Neural cell (in vitro differentiated cells): Measurements from ENCODE around the gene GFRA4. TPM values are rescaled to one million over a fixed set of nuclear protein-coding genes. Genes with fewer than 3 reads are reported as not detected.

ENCODE experiments used
- H2AFZ ChIP-seq: fragments of 200-600, 300-800 bp; sonication (generic), shearing (Covaris generic); 2 replicates; pipeline ENCODE4 v1.6.0; 2014; ENCODE audit warnings: low read depth, mild to moderate bottlenecking, antibody characterized with exemption, low read length, moderate library complexity
- H3F3A ChIP-seq: fragments of 200-600 bp; shearing (Covaris generic); 2 replicates; pipeline ENCODE4 v1.6.1; 2016; ENCODE audit warnings: mild to moderate bottlenecking, moderate library complexity, mixed read lengths, antibody characterized with exemption, low read length; ENCODE audit not compliant: insufficient read depth, poor library complexity, severe bottlenecking
- H3K27ac ChIP-seq: fragments of 200-600, 300-800 bp; sonication (generic), shearing (Covaris generic); 2 replicates; pipeline ENCODE4 v1.5.1; 2014; ENCODE audit warnings: mild to moderate bottlenecking, low read length, moderate library complexity
- H3K27me3 ChIP-seq: fragments of 300-800, 200-600 bp; sonication (generic), shearing (Covaris generic); 2 replicates; pipeline ENCODE4 v1.6.0; 2014; ENCODE audit warnings: mild to moderate bottlenecking, low read depth, low read length, moderate library complexity; ENCODE audit not compliant: insufficient read depth
- H3K36me3 ChIP-seq: fragments of 300-800, 200-600 bp; sonication (generic), shearing (Covaris generic); 2 replicates; pipeline ENCODE4 v1.5.1; 2014; ENCODE audit warnings: mild to moderate bottlenecking, antibody characterized with exemption, low read length, moderate library complexity; ENCODE audit not compliant: insufficient read depth
- H3K4me2 ChIP-seq: fragments of 300-800, 200-600 bp; sonication (generic), shearing (Covaris generic); 2 replicates; pipeline ENCODE4 v1.6.0; 2014; ENCODE audit warnings: mild to moderate bottlenecking, low read length
- H3K4me3 ChIP-seq: fragments of 300-800, 200-600 bp; sonication (generic), shearing (Covaris generic); 2 replicates; pipeline ENCODE4 v1.5.1; 2014; ENCODE audit warnings: mild to moderate bottlenecking, low read length, moderate library complexity
- H3K79me2 ChIP-seq: fragments of 200-600 bp; shearing (Covaris generic); replicated peaks from 2 replicates; pipeline ENCODE4 v1.6.0; 2014; ENCODE audit warnings: mild to moderate bottlenecking, low read length, moderate library complexity; ENCODE audit not compliant: insufficient read depth
- H3K9ac ChIP-seq: fragments of 300-800, 200-600 bp; sonication (generic), shearing (Covaris generic); 2 replicates; pipeline ENCODE4 v1.6.1; 2016; ENCODE audit warnings: mild to moderate bottlenecking, low read length, mixed read lengths
- H3K9me2 ChIP-seq: fragments of 200-600 bp; shearing (Covaris generic); 2 replicates; pipeline ENCODE4 v1.6.1; 2016; ENCODE audit warnings: mild to moderate bottlenecking, low read length, mixed read lengths; ENCODE audit not compliant: insufficient read depth
- H3K9me3 ChIP-seq: fragments of 200-600, 300-800 bp; sonication (generic), shearing (Covaris generic); 2 replicates; pipeline ENCODE4 v1.6.1; 2016; ENCODE audit warnings: mild to moderate bottlenecking, mixed run types, low read length, moderate library complexity, mixed read lengths
- H4K20me1 ChIP-seq: fragments of 200-600 bp; shearing (Covaris generic); 2 replicates; pipeline ENCODE4 v1.6.1; 2016; ENCODE audit warnings: mild to moderate bottlenecking, mixed run types; ENCODE audit not compliant: insufficient read depth
- EP300 ChIP-seq: fragments of 450-650 bp; conservative IDR thresholded peaks from 2 replicates; pipeline ENCODE4 v1.6.1; 2014; ENCODE audit warnings: antibody characterized with exemption, mild to moderate bottlenecking, moderate library complexity; ENCODE audit not compliant: poor library complexity, severe bottlenecking
- EZH2 ChIP-seq: fragments of 200-600, 300-800 bp; shearing (Covaris generic), sonication (generic); IDR thresholded peaks from 2 replicates; pipeline ENCODE4 v1.6.1; 2014; ENCODE audit warnings: antibody characterized with exemption, low read length, borderline replicate concordance, mild to moderate bottlenecking; ENCODE audit not compliant: insufficient read depth, poor library complexity, severe bottlenecking
- MXI1 ChIP-seq: fragments of 450-650 bp; conservative IDR thresholded peaks from 2 replicates; pipeline ENCODE4 v1.6.1; 2014; ENCODE audit warnings: antibody characterized with exemption, mild to moderate bottlenecking; ENCODE audit not compliant: poor library complexity, severe bottlenecking
- POLR2AphosphoS5 ChIP-seq: IDR thresholded peaks from 2 replicates; pipeline ENCODE4 v1.6.1; 2012
- RAD21 ChIP-seq: fragments of 450-650 bp; conservative IDR thresholded peaks from 2 replicates; pipeline ENCODE4 v1.6.1; 2014; ENCODE audit warnings: antibody characterized with exemption, mild to moderate bottlenecking, moderate library complexity
- SMC3 ChIP-seq: fragments of 450-650 bp; conservative IDR thresholded peaks from 2 replicates; pipeline ENCODE4 v1.6.1; 2014; ENCODE audit warnings: antibody characterized with exemption, mild to moderate bottlenecking, moderate library complexity; ENCODE audit not compliant: poor library complexity
- TAF1 ChIP-seq: IDR thresholded peaks from 2 replicates; pipeline ENCODE4 v1.6.1; 2012; ENCODE audit warnings: low read depth
- polyA plus RNA-seq: library from polyadenylated mRNA; depleted of rRNA; stranded (reverse); fragments of >200 nt; gene quantifications from 2 replicates; pipeline ENCODE4 v1.2.3, GENCODE V29; 2014
- TF ChIP-seq, protein P1 (sequence below): fragments of 450-650 bp; IDR thresholded peaks from 2 replicates; pipeline ENCODE4 v1.5.1; 2014; ENCODE audit warnings: antibody characterized with exemption, mild to moderate bottlenecking, moderate library complexity; ENCODE audit not compliant: poor library complexity, severe bottlenecking
- TF ChIP-seq, protein P2 (sequence below): IDR thresholded peaks from 2 replicates; pipeline ENCODE4 v1.6.1; 2012; ENCODE audit warnings: borderline replicate concordance

GFRA4 gene
- polyA plus RNA-seq, 1 donor from 2014 or later: not detected

DNA sequence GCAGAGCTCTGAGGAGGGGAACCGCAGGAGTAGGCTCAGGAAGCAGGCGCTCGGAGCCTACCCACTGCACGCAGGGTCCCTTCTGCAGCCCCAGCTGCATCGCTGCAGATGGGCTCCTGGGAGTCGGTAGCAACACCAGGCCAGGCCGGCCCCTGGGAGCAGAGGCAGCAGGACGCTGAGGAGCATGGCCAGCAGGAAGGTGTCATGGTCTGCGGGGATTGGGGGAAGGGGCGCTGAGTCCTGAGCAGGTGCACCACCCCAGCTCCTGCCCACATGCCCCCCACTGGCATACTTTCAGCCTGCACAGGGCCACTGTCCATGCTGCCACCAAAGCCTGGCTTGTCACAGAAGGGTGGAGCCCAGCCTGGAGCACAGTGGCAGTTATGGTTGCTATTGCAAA, 7.7 kb upstream of the GFRA4 start:
- Histone ChIP-seq H3F3A (no peaks in the 10 kb centered on the region), H3K9me2 (no peaks in the 10 kb centered on the region), H3K36me3 (no peaks in the 10 kb centered on the region), H3K79me2 (no peaks in the 10 kb centered on the region), H3K9ac (no peak overlapping the region), H3K9me3 (no peaks in the 10 kb centered on the region), H4K20me1 (no peaks in the 10 kb centered on the region), H3K27me3 (peaks cover 36% of the 10 kb centered on the region), H3K27ac (no peak overlapping the region), H3K4me2 (no peak overlapping the region), H3K4me3 (no peak overlapping the region), H2AFZ (no peak overlapping the region)
- TF ChIP-seq TAF1 (no peak), POLR2AphosphoS5 (no peak), EZH2 (no peak), SMC3 (no peak), EP300 (no peak), MXI1 (no peak), RAD21 (no peak)
- TF ChIP-seq, protein P1, sequence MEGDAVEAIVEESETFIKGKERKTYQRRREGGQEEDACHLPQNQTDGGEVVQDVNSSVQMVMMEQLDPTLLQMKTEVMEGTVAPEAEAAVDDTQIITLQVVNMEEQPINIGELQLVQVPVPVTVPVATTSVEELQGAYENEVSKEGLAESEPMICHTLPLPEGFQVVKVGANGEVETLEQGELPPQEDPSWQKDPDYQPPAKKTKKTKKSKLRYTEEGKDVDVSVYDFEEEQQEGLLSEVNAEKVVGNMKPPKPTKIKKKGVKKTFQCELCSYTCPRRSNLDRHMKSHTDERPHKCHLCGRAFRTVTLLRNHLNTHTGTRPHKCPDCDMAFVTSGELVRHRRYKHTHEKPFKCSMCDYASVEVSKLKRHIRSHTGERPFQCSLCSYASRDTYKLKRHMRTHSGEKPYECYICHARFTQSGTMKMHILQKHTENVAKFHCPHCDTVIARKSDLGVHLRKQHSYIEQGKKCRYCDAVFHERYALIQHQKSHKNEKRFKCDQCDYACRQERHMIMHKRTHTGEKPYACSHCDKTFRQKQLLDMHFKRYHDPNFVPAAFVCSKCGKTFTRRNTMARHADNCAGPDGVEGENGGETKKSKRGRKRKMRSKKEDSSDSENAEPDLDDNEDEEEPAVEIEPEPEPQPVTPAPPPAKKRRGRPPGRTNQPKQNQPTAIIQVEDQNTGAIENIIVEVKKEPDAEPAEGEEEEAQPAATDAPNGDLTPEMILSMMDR: no peak
- TF ChIP-seq, protein P2, sequence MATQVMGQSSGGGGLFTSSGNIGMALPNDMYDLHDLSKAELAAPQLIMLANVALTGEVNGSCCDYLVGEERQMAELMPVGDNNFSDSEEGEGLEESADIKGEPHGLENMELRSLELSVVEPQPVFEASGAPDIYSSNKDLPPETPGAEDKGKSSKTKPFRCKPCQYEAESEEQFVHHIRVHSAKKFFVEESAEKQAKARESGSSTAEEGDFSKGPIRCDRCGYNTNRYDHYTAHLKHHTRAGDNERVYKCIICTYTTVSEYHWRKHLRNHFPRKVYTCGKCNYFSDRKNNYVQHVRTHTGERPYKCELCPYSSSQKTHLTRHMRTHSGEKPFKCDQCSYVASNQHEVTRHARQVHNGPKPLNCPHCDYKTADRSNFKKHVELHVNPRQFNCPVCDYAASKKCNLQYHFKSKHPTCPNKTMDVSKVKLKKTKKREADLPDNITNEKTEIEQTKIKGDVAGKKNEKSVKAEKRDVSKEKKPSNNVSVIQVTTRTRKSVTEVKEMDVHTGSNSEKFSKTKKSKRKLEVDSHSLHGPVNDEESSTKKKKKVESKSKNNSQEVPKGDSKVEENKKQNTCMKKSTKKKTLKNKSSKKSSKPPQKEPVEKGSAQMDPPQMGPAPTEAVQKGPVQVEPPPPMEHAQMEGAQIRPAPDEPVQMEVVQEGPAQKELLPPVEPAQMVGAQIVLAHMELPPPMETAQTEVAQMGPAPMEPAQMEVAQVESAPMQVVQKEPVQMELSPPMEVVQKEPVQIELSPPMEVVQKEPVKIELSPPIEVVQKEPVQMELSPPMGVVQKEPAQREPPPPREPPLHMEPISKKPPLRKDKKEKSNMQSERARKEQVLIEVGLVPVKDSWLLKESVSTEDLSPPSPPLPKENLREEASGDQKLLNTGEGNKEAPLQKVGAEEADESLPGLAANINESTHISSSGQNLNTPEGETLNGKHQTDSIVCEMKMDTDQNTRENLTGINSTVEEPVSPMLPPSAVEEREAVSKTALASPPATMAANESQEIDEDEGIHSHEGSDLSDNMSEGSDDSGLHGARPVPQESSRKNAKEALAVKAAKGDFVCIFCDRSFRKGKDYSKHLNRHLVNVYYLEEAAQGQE: no peak

DNA sequence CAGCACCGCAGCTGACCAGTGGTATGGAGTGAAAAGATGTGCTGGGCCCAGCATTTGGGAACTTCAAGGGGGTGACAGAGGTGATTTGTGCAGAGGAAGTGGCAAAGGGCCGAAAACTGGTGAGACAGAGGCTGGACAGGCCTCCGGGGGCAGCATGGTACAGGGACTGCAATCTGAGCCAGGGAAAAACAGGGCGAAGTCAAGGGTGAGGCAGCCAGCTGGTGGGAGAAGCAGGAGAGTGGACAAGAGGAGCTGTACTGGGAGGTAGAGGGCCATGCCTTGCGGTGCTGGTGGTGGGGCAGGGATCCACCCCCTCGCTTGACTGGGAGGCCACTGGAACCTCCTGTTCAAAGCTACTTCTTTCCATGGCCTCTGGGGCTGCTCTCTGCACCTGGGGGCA, 7.3 kb upstream of the GFRA4 start:
- no peaks in the 10 kb centered on the region for H3K36me3 ChIP-seq
- no peaks in the 10 kb centered on the region for H3K9me3 ChIP-seq
- H3K27ac ChIP-seq: no peak overlapping the region
- H3K9ac ChIP-seq: no peak overlapping the region
- H2AFZ ChIP-seq: no peak overlapping the region
- H3K4me3 ChIP-seq: no peak overlapping the region
- no peaks in the 10 kb centered on the region for H4K20me1 ChIP-seq
- TF ChIP-seq, protein P1: no peak
- TF ChIP-seq SMC3: no peak
- TF ChIP-seq, protein P2: no peak
- TF ChIP-seq POLR2AphosphoS5: no peak
- TF ChIP-seq RAD21: no peak
- TF ChIP-seq TAF1: no peak
- TF ChIP-seq EP300: no peak
- TF ChIP-seq EZH2: no peak
- no peak for TF ChIP-seq MXI1
- no peaks in the 10 kb centered on the region for H3K79me2 ChIP-seq
- no peak overlapping the region for H3K4me2 ChIP-seq
- H3K27me3 ChIP-seq: peaks cover 34% of the 10 kb centered on the region
- no peaks in the 10 kb centered on the region for H3F3A ChIP-seq
- H3K9me2 ChIP-seq: no peaks in the 10 kb centered on the region
